Upper lobe of left lung (tissue), 4 donors: ENCODE results near the gene DNAH3.

ENCODE experiments used
- CTCF ChIP-seq, 6 experiments: fragments of 450-650 bp in 4 of 6; fragments of 200-600 bp in 2 of 6; sonication (generic) in 2 of 6; IDR thresholded peaks; one replicate each; pipeline ENCODE4 v1.5.1; 2016 to 2019; ENCODE audit warnings: antibody characterized with exemption in 6 of 6
- EP300 ChIP-seq, 4 donors: sonication (generic); formaldehyde crosslinking; IDR thresholded peaks; one replicate each; pipeline ENCODE4 v1.5.1; 2017; ENCODE audit warnings: antibody characterized with exemption in 4 of 4, control low read depth in 2 of 4

DNA sequence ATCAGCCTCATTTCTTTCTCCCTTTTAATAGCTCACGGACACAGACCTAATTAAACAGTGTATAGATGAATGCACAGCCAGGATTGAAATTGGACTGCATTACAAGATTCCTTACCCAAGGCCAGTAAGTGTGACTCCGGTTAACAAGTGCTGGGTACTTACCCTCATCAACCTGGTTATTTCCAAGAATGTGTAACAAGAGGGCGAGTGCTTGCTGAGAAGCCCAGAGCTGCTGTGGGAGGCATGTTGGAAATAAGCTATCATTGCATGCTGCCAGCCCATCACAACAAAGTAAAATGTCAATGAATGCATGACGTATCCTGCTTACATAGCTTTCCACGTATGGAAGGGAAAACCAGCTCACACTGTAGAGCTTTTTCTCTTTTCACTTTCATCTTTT lies 230.6 kb downstream of the DNAH3 start:
- TF ChIP-seq CTCF (IDR thresholded peaks at IDR 0.05), result no peak
- no peak for TF ChIP-seq EP300 (IDR thresholded peaks at IDR 0.05)
